CD1c-positive myeloid dendritic cell (primary cell): ENCODE results near the gene TRPM8.

Source experiments
- DNase-seq: peaks from one replicate; pipeline ENCODE4 v3.0.0-alpha.2; 2016; ENCODE audit errors: extremely low spot score

The TRPM8 gene

GRCh38 chr2:234002281-234002680, 85.1 kb downstream of the TRPM8 start:
- DNase-seq = no peak

- no peak for DNase-seq
Observed at GRCh38 chr2:234003972-234004617, 86.9 kb downstream of the TRPM8 start.

- no peak for DNase-seq
Observed at GRCh38 chr2:234005126-234005525, 88.0 kb downstream of the TRPM8 start.

- DNase-seq = no peak
Observed at GRCh38 chr2:234006501-234006900, 89.3 kb downstream of the TRPM8 start.

GRCh38 chr2:234014427-234014826, 97.3 kb downstream of the TRPM8 start:
- DNase-seq = no peak

- no peak for DNase-seq
Observed at GRCh38 chr2:234015861-234016260, 98.7 kb downstream of the TRPM8 start.

GRCh38 chr2:234019896-234020295, 102.7 kb downstream of the TRPM8 start:
- DNase-seq = no peak

- DNase-seq = no peak
Observed at GRCh38 chr2:234020332-234020731, 103.2 kb downstream of the TRPM8 start.

GRCh38 chr2:234022424-234022823, 105.3 kb downstream of the TRPM8 start:
- DNase-seq = no peak

- no peak for DNase-seq
Observed at GRCh38 chr2:234024304-234024703, 107.1 kb downstream of the TRPM8 start.

- DNase-seq = peak; percentile 22
Observed at GRCh38 chr2:234025466-234025865, 108.3 kb downstream of the TRPM8 start.

GRCh38 chr2:234025891-234026401, 108.8 kb downstream of the TRPM8 start:
- DNase-seq = no peak

GRCh38 chr2:234026693-234027254, 109.6 kb downstream of the TRPM8 start:
- no peak for DNase-seq

GRCh38 chr2:234027641-234028040, 110.5 kb downstream of the TRPM8 start:
- DNase-seq = no peak

- no peak for DNase-seq
Observed at GRCh38 chr2:234029150-234029733, 112.1 kb downstream of the TRPM8 start.

GRCh38 chr2:234031207-234031606, 114.0 kb downstream of the TRPM8 start:
- no peak for DNase-seq

GRCh38 chr2:234032279-234032856, 115.2 kb downstream of the TRPM8 start:
- peak; percentile 17 for DNase-seq

- DNase-seq = no peak
Observed at GRCh38 chr2:234033174-234033573, 116.0 kb downstream of the TRPM8 start.

- DNase-seq = no peak
Observed at GRCh38 chr2:234033885-234034284, 116.7 kb downstream of the TRPM8 start.

GRCh38 chr2:234038076-234038802, 121.1 kb downstream of the TRPM8 start:
- DNase-seq = no peak

- DNase-seq = no peak
Observed at GRCh38 chr2:234044157-234044556, 127.0 kb downstream of the TRPM8 start.

- DNase-seq = no peak
Observed at GRCh38 chr2:234046521-234046920, 129.3 kb downstream of the TRPM8 start.
